C4-2B (cell line): ENCODE results near the gene C10orf71.

Experiments
- H3K27ac ChIP-seq: fragments of 450-650 bp; 2 replicates; pipeline ENCODE4 v1.5.1; 2017
- ZFX ChIP-seq: fragments of 450-650 bp; IDR thresholded peaks from 2 replicates; pipeline ENCODE4 v1.6.1; 2017
- TF ChIP-seq, protein P1 (sequence below): fragments of 450-650 bp; conservative IDR thresholded peaks from 2 replicates; pipeline ENCODE4 v1.5.1; 2017; ENCODE audit warnings: mild to moderate bottlenecking

Gene C10orf71

DNA sequence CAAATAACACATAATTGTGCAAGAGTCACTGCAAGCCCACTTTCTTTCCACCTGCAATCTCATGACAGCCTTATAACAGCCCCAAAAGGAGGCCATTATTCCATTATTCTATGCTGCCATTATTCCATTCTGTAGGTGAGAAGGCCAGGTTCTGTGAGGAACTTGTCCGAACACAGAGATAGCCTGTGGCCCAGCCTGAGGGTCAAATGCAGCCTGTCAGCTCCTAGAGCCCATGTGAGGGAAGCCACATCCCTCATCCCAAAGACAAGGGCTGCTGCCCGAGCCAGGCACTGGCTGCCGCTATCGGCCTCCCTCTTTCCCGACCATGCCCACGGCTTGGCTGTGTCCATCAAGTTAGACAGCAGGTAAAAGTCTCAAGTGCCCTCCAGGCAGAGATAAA, 24.1 kb upstream of the C10orf71 start:
- TF ChIP-seq, protein P1, sequence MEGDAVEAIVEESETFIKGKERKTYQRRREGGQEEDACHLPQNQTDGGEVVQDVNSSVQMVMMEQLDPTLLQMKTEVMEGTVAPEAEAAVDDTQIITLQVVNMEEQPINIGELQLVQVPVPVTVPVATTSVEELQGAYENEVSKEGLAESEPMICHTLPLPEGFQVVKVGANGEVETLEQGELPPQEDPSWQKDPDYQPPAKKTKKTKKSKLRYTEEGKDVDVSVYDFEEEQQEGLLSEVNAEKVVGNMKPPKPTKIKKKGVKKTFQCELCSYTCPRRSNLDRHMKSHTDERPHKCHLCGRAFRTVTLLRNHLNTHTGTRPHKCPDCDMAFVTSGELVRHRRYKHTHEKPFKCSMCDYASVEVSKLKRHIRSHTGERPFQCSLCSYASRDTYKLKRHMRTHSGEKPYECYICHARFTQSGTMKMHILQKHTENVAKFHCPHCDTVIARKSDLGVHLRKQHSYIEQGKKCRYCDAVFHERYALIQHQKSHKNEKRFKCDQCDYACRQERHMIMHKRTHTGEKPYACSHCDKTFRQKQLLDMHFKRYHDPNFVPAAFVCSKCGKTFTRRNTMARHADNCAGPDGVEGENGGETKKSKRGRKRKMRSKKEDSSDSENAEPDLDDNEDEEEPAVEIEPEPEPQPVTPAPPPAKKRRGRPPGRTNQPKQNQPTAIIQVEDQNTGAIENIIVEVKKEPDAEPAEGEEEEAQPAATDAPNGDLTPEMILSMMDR: no peak
- no peak for TF ChIP-seq ZFX
- H3K27ac ChIP-seq: no peak overlapping the region

- no peak overlapping the region for H3K27ac ChIP-seq
- no peak for TF ChIP-seq ZFX
- TF ChIP-seq, protein P1: no peak
Measured at GRCh38 chr10:49275896-49276295, 23.1 kb upstream of the C10orf71 start.

DNA sequence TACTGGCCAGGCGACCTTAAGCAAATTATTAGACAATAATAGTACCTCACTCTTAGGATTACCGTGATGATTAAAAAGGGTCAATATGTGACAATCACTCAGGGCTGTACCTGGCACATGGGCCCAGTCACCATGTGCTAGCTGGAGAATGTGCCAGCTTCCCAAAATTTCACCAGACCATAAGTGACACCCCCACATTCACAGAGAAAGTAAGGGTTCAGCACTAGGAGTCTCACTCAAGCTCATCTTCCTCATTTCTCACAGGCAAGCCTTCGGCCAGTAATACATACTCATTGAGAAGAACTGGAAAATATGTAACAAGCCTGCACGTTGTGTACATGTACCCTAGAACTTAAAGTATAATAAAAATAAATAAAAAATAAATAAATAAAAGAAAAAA, 22.4 kb upstream of the C10orf71 start:
- TF ChIP-seq, protein P1: no peak
- TF ChIP-seq ZFX: no peak
- H3K27ac ChIP-seq: no peak overlapping the region

GRCh38 chr10:49277973-49278372, 21.0 kb upstream of the C10orf71 start:
- TF ChIP-seq, protein P1: no peak
- TF ChIP-seq ZFX: no peak
- H3K27ac ChIP-seq: no peak overlapping the region

DNA sequence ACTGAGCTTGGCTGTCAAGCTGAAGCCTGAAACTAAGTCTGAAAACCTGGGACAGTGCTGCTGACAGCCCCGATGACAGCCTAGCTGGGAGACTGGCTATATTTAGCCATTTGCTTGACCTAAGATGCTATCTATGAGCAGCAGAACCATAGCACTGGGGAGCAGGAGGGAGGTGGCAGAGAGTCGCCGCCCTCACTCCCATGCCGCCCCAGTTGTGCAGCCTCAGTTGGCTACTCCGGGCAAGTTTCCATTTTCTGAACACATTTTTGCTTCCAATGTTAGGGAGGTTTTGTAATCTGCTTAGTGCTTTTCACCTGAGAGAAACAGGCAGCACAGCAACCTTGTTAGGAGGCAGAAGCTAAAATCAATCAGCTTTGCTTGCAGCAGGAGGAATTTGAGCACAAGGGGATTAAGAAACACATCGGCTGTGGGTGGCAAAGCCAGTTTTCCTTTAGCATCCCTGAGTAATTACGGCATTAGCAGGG, 20.4 kb upstream of the C10orf71 start:
- TF ChIP-seq ZFX: no peak
- TF ChIP-seq, protein P1: no peak
- H3K27ac ChIP-seq: no peak overlapping the region

- TF ChIP-seq ZFX: no peak
- TF ChIP-seq, protein P1: no peak
- H3K27ac ChIP-seq: no peak overlapping the region
Measured at GRCh38 chr10:49279015-49279880, 19.7 kb upstream of the C10orf71 start.

GRCh38 chr10:49280001-49280408, 19.0 kb upstream of the C10orf71 start:
- no peak overlapping the region for H3K27ac ChIP-seq
- TF ChIP-seq, protein P1: no peak
- TF ChIP-seq ZFX: no peak
